Body of pancreas (tissue), 4 donors: ENCODE data around the gene CXXC5. TPM values are rescaled to one million over a fixed set of nuclear protein-coding genes. Genes with fewer than 3 reads are reported as not detected.
A peak's percentile ranks its signal among the peaks of the same experiment; 100 is the strongest.

Experiments
- ATAC-seq: fragments of 150-250 bp; one replicate; pipeline ENCODE4 v1.9.1; 2016
- DNase-seq, 4 donors: peaks; one replicate each; pipeline ENCODE4 v3.0.0-alpha.2; 2019
- H3K27ac ChIP-seq, 4 donors: fragments of 200-600 bp; sonication (generic); 1 replicate in 3 of 4; 2 replicates in 1 of 4; pipeline versions ENCODE4 v1.5.1 to v1.6.1; 2016 to 2019; ENCODE audit warnings: mild to moderate bottlenecking in 1 of 4, mixed read lengths in 1 of 4, moderate library complexity in 1 of 4
- H3K27me3 ChIP-seq, 2 donors: fragments of 200-600 bp; sonication (generic); one replicate each; pipeline ENCODE4 v1.6.0; 2016; ENCODE audit warnings: mild to moderate bottlenecking in 1 of 2
- H3K36me3 ChIP-seq, 2 donors: fragments of 200-600 bp; sonication (generic); replicated peaks in 1 of 2; 2 replicates each; pipeline ENCODE4 v1.5.1; 2016; ENCODE audit warnings: low read depth in 2 of 2; ENCODE audit not compliant: insufficient read depth in 1 of 2
- H3K4me1 ChIP-seq: fragments of 200-600 bp; sonication (generic); one replicate; pipeline ENCODE4 v1.6.0; 2016
- H3K4me3 ChIP-seq, 2 donors: fragments of 200-600 bp; sonication (generic); 1 replicate in 1 of 2; 2 replicates in 1 of 2; pipeline ENCODE4 v1.5.1; 2016 to 2019
- H3K9me3 ChIP-seq, 3 donors: fragments of 200-600 bp; sonication (generic); 1 replicate in 2 of 3; 2 replicates in 1 of 3; pipeline ENCODE4 v1.5.1; 2016
- POLR2A ChIP-seq, 3 donors: fragments of 450-650 bp; IDR thresholded peaks; one replicate each; pipeline ENCODE4 v1.6.1; 2016; ENCODE audit warnings: antibody characterized with exemption in 3 of 3, mild to moderate bottlenecking in 2 of 3
- WGBS, 2 donors: methylation state at CpG; one replicate each; pipeline ENCODE4 v1.1.5; 2017; 5-methylcytosine and 5-hydroxymethylcytosine counted together
- intact Hi-C: fragments of 100-400 bp; cut with DNase I; formaldehyde crosslinking; loops from one replicate; pipeline ENCODE4 v1.15.1; 2023
- total RNA-seq, 2 donors: library from RNA; depleted of rRNA; stranded (reverse); fragments of >200 nt; gene quantifications; one replicate each; pipeline ENCODE4 v1.1.0, GENCODE V29; 2016
- TF ChIP-seq, protein P1 (sequence below), 7 experiments: fragments of 450-650 bp in 4 of 7; fragments of 200-600 bp in 3 of 7; sonication (generic) in 3 of 7; IDR thresholded peaks; one replicate each; pipeline ENCODE4 v1.5.1; 2016 to 2019; ENCODE audit warnings: antibody characterized with exemption in 7 of 7

Gene CXXC5
- total RNA-seq, 2 donors from 2014 or later = 86.6 to 87.7 TPM

DNA sequence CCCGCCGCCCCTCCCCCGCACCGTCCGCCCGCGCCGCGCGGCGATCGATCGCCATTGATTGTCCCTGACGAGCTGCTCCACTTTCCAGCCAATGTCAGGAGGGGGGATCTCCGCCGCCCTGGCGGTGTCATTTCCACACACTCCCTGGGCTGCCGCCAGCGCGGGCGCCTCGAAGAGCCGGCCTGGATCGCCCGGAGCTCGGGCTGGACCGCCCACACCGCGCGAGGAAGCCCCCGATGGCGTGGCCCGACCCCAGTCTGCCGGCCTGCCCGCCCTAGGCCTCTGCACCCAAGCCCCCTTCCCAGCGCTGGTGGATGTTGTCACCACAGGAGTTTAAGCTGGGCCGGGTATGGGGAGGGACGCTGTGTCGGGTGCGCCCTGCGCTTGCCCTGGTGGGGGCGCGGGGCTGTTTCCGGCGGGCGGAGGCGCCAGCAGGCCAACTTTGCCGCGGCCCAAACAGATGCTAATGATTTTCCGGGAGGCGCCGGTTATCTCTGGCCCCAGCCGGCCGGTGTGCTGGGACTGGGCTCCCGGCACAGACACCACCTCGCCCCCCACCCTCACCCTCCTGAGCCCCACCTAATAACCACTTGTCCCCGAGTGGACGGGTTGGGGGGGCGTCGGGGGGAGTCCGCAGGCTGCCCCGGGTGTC lies 10.6 kb upstream of the CXXC5 start:
- ATAC-seq = peak; percentile 77
- Histone ChIP-seq H3K27me3 (no peaks in the 10 kb centered on the region), H3K9me3 (no peaks in the 10 kb centered on the region), H3K4me3 (peak overlapping the region in 1 of 2 donors; percentile 13), H3K4me1 (peaks cover 66% of the 10 kb centered on the region), H3K36me3 (no peaks in the 10 kb centered on the region), H3K27ac (peak overlapping the region; percentile 91 to 98 (median 98))
- peak; percentile 92 to 94 (median 93) for DNase-seq
- WGBS, 2 donors = 0% methylated on average over 52 of the region's 62 CpGs; no CpG with 5 or more reads in 1 of the 2 donors
- TF ChIP-seq, protein P1, sequence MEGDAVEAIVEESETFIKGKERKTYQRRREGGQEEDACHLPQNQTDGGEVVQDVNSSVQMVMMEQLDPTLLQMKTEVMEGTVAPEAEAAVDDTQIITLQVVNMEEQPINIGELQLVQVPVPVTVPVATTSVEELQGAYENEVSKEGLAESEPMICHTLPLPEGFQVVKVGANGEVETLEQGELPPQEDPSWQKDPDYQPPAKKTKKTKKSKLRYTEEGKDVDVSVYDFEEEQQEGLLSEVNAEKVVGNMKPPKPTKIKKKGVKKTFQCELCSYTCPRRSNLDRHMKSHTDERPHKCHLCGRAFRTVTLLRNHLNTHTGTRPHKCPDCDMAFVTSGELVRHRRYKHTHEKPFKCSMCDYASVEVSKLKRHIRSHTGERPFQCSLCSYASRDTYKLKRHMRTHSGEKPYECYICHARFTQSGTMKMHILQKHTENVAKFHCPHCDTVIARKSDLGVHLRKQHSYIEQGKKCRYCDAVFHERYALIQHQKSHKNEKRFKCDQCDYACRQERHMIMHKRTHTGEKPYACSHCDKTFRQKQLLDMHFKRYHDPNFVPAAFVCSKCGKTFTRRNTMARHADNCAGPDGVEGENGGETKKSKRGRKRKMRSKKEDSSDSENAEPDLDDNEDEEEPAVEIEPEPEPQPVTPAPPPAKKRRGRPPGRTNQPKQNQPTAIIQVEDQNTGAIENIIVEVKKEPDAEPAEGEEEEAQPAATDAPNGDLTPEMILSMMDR (IDR thresholded peaks at IDR 0.05) = peak; percentile 10 to 62 (median 42)
- peak in 1 of 3 donors; percentile 14 for TF ChIP-seq POLR2A (IDR thresholded peaks at IDR 0.05)
- intact Hi-C loops = loop anchor here (10.0 kb wide), 1 partner anchor 47 kb away; no protein-coding TSS in a partner anchor

DNA sequence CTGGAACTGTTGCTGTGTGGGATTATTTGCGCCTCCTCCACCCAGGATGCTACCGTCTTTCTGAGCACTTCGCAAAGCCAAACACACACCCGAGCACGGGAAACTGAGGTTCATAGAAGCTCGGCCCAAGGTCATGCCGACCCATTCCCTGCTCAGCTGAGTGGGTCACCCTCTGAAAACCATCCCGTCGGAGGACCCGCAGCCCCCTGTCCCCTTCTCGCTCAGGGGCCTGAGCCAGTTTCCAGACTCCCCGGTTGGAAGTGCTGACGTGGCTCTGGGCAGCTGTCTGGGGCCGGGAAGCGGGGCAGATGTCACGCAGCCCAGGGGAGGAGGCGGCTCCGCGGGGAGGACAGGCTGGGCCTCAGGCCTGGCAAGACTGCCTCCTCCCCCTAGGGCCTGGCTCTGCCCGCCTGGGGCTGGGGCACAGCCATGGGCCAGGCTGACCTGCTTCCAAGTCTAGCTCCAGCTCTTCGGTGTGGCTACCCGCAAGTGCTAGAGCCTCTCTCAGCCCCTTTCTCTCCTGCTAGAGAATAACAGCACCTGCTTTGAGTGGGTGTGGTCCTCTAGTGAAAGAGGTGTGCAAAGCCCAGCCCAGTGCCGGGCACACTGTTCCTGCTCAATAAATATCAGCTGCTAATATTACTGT lies 9.9 kb upstream of the CXXC5 start:
- no peaks in the 10 kb centered on the region for H3K36me3 ChIP-seq
- H3K9me3 ChIP-seq = no peaks in the 10 kb centered on the region
- peaks cover 73% of the 10 kb centered on the region for H3K4me1 ChIP-seq
- peak; percentile 92 to 96 (median 94) for DNase-seq
- H3K4me3 ChIP-seq = no peak overlapping the region
- peak; percentile 79 for ATAC-seq
- intact Hi-C loops = loop anchor here (10.0 kb wide), 1 partner anchor 47 kb away; no protein-coding TSS in a partner anchor
- 0 to 4% methylated on average over 4 to 23 of the region's 23 CpGs for WGBS, 2 donors
- H3K27me3 ChIP-seq = no peaks in the 10 kb centered on the region
- H3K27ac ChIP-seq = peak overlapping the region; percentile 91 to 98 (median 98)
- TF ChIP-seq, protein P1 (IDR thresholded peaks at IDR 0.05) = peak in 2 of 7 experiments; percentile 18 to 25
- peak; percentile 83 to 86 (median 84) for TF ChIP-seq POLR2A (IDR thresholded peaks at IDR 0.05)

DNA sequence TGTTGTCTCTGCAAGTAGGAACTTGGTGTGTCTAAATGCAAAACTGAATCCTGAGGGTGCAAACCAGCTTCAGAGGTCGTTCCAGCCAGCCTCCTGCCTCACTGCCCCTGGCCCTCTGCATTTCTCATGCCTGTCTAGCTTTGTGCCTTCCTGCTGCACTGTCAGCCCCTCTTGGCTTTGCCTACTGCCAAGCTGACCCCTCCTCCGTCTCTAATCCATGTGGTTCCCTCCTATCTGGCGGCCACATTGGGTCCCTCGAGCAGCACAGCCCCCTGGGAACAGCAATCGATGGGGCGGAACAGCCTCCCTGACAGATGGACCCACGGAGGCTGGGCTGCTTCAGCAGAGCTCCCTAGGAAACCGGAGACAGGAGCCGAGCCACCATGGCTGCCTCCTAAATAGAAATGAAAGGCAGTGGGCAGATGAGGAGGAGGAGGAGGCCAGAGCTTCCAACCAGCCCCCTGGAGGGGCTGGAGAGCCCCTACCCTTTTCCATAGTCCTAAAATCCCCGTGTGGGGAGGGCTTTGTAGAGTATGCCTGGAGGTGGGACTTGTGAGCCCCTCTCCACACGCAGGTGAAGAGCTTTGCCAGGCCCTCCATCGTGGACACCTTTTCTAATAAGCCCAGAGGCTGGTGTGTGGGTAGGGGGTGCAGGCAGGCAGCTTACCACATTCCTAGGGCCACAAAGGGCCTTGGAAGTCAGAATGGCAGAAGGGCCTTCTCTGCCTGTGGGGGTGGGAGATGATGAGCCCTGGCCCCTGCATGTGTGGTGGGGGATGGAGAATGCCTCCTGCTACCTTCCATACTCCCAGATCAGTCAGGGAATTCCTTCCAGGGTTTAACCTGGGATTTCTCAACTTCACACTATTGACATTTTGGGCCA lies 9.2 kb upstream of the CXXC5 start:
- 10 to 32% methylated on average over 10 to 12 of the region's 12 CpGs for WGBS, 2 donors
- DNase-seq (no peak), ATAC-seq (no peak)
- no peaks in the 10 kb centered on the region for H3K27me3 ChIP-seq
- peaks cover 76% of the 10 kb centered on the region for H3K4me1 ChIP-seq
- H3K36me3 ChIP-seq = no peaks in the 10 kb centered on the region
- no peaks in the 10 kb centered on the region for H3K9me3 ChIP-seq
- H3K27ac ChIP-seq = peak overlapping the region; percentile 91 to 98 (median 98)
- intact Hi-C loops = loop anchor here (10.0 kb wide), 1 partner anchor 46 kb away; no protein-coding TSS in a partner anchor
- H3K4me3 ChIP-seq = no peak overlapping the region
- TF ChIP-seq, protein P1 (IDR thresholded peaks at IDR 0.05) = no peak
- no peak for TF ChIP-seq POLR2A (IDR thresholded peaks at IDR 0.05)

DNA sequence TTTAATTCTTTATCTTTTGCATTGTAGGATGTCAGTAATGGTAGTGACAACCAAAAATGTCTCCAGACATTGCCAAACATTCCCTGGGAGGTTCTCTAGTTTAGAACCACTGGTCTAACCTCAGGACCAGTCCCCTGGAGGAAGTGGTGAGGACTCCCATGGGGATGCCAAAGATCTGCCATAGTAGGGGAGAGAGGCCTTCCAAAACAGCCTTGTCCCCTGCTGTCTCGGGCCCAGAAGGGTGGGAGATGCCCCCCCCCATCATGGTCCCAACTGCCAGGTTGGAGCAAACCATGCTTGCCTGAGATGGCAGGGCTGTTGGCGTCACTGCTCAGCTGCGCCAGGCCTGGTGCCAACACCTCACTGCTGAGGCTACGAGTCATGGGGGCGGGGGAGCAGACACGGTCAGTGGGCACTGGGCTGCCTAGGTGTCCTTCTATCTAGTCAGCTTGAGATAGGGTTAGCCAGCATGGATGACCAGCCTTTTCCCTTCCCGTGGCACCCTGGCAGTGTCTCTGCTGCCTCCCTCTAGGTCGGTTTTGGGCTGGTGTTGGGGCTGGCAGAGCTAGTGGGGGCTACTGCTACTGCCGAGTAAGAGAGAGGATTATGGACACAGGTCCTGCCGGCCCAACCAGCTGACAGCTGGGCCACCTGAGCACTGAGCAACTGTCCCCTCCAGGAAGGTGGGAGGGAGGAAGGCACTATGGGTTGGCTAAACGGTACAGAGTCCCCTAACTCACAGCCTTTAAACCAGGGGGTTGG lies 8.3 kb upstream of the CXXC5 start:
- intact Hi-C loops = loop anchor here (10.0 kb wide), 1 partner anchor 45 kb away; no protein-coding TSS in a partner anchor
- Histone ChIP-seq H3K27ac (peak overlapping the region; percentile 91 to 98 (median 98)), H3K27me3 (no peaks in the 10 kb centered on the region), H3K36me3 (no peaks in the 10 kb centered on the region), H3K9me3 (no peaks in the 10 kb centered on the region), H3K4me1 (peaks cover 84% of the 10 kb centered on the region), H3K4me3 (no peak overlapping the region)
- WGBS, 2 donors = 40 to 54% methylated on average over 2 to 10 of the region's 11 CpGs
- no peak for ATAC-seq
- DNase-seq = peak; percentile 73 to 84 (median 80)
- no peak for TF ChIP-seq POLR2A (IDR thresholded peaks at IDR 0.05)
- TF ChIP-seq, protein P1 (IDR thresholded peaks at IDR 0.05) = no peak
